C4-2B (cell line): ENCODE results near the gene CYLD.

Experiments
- ZFX ChIP-seq: fragments of 450-650 bp; IDR thresholded peaks from 2 replicates; pipeline ENCODE4 v1.6.1; 2017
- TF ChIP-seq, protein P1 (sequence below): fragments of 450-650 bp; conservative IDR thresholded peaks from 2 replicates; pipeline ENCODE4 v1.5.1; 2017; ENCODE audit warnings: mild to moderate bottlenecking

DNA sequence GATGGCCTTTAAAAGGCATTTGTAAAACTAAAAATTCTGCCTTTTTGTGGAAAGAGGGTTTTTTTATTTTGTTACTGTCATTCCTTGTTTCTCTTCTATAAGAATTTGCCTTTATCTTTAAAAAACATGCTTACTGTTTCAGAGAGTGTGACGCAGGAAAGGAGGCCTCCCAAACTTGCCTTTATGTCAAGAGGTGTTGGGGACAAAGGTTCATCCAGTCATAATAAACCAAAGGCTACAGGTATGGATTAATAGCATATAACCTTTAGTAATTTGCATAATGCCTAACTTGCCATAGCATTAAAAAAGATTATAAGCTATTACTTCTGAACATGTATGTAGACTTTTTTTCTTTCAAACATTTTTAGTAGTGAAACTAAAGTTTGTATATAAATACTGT is 34.2 kb downstream of the CYLD start:
- TF ChIP-seq, protein P1, sequence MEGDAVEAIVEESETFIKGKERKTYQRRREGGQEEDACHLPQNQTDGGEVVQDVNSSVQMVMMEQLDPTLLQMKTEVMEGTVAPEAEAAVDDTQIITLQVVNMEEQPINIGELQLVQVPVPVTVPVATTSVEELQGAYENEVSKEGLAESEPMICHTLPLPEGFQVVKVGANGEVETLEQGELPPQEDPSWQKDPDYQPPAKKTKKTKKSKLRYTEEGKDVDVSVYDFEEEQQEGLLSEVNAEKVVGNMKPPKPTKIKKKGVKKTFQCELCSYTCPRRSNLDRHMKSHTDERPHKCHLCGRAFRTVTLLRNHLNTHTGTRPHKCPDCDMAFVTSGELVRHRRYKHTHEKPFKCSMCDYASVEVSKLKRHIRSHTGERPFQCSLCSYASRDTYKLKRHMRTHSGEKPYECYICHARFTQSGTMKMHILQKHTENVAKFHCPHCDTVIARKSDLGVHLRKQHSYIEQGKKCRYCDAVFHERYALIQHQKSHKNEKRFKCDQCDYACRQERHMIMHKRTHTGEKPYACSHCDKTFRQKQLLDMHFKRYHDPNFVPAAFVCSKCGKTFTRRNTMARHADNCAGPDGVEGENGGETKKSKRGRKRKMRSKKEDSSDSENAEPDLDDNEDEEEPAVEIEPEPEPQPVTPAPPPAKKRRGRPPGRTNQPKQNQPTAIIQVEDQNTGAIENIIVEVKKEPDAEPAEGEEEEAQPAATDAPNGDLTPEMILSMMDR = no peak
- no peak for TF ChIP-seq ZFX
